Mucosa of rectum (tissue), 2 donors: ENCODE measurements around the gene CNPY3.
"Not testable (repeated sequence)": the region's sequence is repeated elsewhere in the genome, so short reads cannot be mapped to it uniquely, and the experiment has no call there.

Source experiments
- H3K27ac ChIP-seq, 2 donors: one replicate each; pipeline ENCODE4 v1.7.0; 2013; ENCODE audit warnings: inconsistent platforms in 2 of 2, low read depth in 2 of 2, low read length in 2 of 2
- H3K27me3 ChIP-seq, 2 donors: one replicate each; pipeline ENCODE4 v1.7.0; 2013; ENCODE audit warnings: low read length in 2 of 2; ENCODE audit not compliant: control insufficient read depth in 2 of 2, insufficient read depth in 2 of 2
- H3K36me3 ChIP-seq, 2 donors: one replicate each; pipeline ENCODE4 v1.7.0; 2013; ENCODE audit warnings: low read length in 2 of 2; ENCODE audit not compliant: control insufficient read depth in 2 of 2, insufficient read depth in 2 of 2
- H3K4me1 ChIP-seq, 2 donors: one replicate each; pipeline ENCODE4 v1.7.0; 2013; ENCODE audit warnings: low read length in 2 of 2, mild to moderate bottlenecking in 1 of 2; ENCODE audit not compliant: control insufficient read depth in 2 of 2, insufficient read depth in 2 of 2
- H3K4me3 ChIP-seq, 2 donors: one replicate each; pipeline ENCODE4 v1.7.0; 2013; ENCODE audit warnings: low read length in 2 of 2
- H3K9ac ChIP-seq, 2 donors: one replicate each; pipeline ENCODE4 v1.7.0; 2013; ENCODE audit warnings: low read length in 2 of 2, low read depth in 1 of 2, mild to moderate bottlenecking in 1 of 2
- H3K9me3 ChIP-seq, 2 donors: one replicate each; pipeline ENCODE4 v1.7.0; 2013; ENCODE audit warnings: low read length in 2 of 2; ENCODE audit not compliant: control insufficient read depth in 2 of 2
- donor health status: healthy.
- donor health status: Normal muscosa, but diverticular disease.

Gene CNPY3

GRCh38 chr6:42928986-42929820, at the start of gene CNPY3:
Gene CNPY3, plus strand, starts transcription at chr6:42929480. Its CDS starts 91 bp downstream, at chr6:42929571.
- peak within 1 kb of the TSS; percentile 86 to 92 for H3K27ac ChIP-seq
- no peaks in the 10 kb centered on the region for H3K9me3 ChIP-seq
- peaks cover 1% of the 10 kb centered on the region in 2 donors for H3K36me3 ChIP-seq
- H3K4me3 ChIP-seq: peak within 1 kb of the TSS; percentile 75 to 81
- peaks cover 13 to 18% of the 10 kb centered on the region in 2 donors for H3K4me1 ChIP-seq
- no peaks in the 10 kb centered on the region for H3K27me3 ChIP-seq
- peak within 1 kb of the TSS; percentile 73 to 80 for H3K9ac ChIP-seq

GRCh38 chr6:42880240-42880817, 49.0 kb upstream of the CNPY3 start:
- H3K9me3 ChIP-seq, H3K27me3 ChIP-seq, H3K4me1 ChIP-seq: not testable (repeated sequence)
- Histone ChIP-seq H3K4me3 (peak overlapping the region; percentile 84 to 100), H3K36me3 (peaks cover 23 to 28% of the 10 kb centered on the region in 2 donors), H3K27ac (peak overlapping the region; percentile 82 to 92), H3K9ac (peak overlapping the region; percentile 78 to 99)

GRCh38 chr6:42880871-42881270, 48.4 kb upstream of the CNPY3 start:
- Histone ChIP-seq H3K4me3 (peak overlapping the region; percentile 84 to 100), H3K9ac (peak overlapping the region; percentile 18 to 78), H3K36me3 (peaks cover 28 to 34% of the 10 kb centered on the region in 2 donors)
- H3K27me3 ChIP-seq, H3K9me3 ChIP-seq, H3K27ac ChIP-seq, H3K4me1 ChIP-seq: not testable (repeated sequence)

- Histone ChIP-seq H3K36me3 (peaks cover 30 to 41% of the 10 kb centered on the region in 2 donors), H3K9ac (no peak overlapping the region), H3K9me3 (no peaks in the 10 kb centered on the region), H3K4me3 (no peak overlapping the region), H3K4me1 (peaks cover 0 to 8% of the 10 kb centered on the region in 2 donors), H3K27me3 (no peaks in the 10 kb centered on the region), H3K27ac (no peak overlapping the region)
These were observed 43.6 kb upstream of the CNPY3 start for GRCh38 chr6:42885702-42886101.

GRCh38 chr6:42888201-42888600, 41.1 kb upstream of the CNPY3 start:
- H3K4me3 ChIP-seq, H3K27ac ChIP-seq, H3K27me3 ChIP-seq, H3K9me3 ChIP-seq, H3K4me1 ChIP-seq, H3K9ac ChIP-seq: not testable (repeated sequence)
- H3K36me3 ChIP-seq: peaks cover 26 to 33% of the 10 kb centered on the region in 2 donors

- Histone ChIP-seq H3K4me1 (peaks cover 3 to 6% of the 10 kb centered on the region in 2 donors), H3K27ac (peak overlapping the region; percentile 90 to 93), H3K27me3 (no peaks in the 10 kb centered on the region), H3K9me3 (no peaks in the 10 kb centered on the region), H3K4me3 (peak overlapping the region; percentile 90 to 98), H3K36me3 (peaks cover 9 to 17% of the 10 kb centered on the region in 2 donors), H3K9ac (peak overlapping the region; percentile 96 to 97)
These were observed 39.5 kb upstream of the CNPY3 start for GRCh38 chr6:42889815-42890214.

- H3K36me3 ChIP-seq: peaks cover 4 to 10% of the 10 kb centered on the region in 2 donors
- peak overlapping the region; percentile 96 to 97 for H3K9ac ChIP-seq
- no peaks in the 10 kb centered on the region for H3K9me3 ChIP-seq
- no peaks in the 10 kb centered on the region for H3K27me3 ChIP-seq
- H3K27ac ChIP-seq: peak overlapping the region; percentile 90 to 93
- peaks cover 3 to 6% of the 10 kb centered on the region in 2 donors for H3K4me1 ChIP-seq
- H3K4me3 ChIP-seq: peak overlapping the region; percentile 90 to 98
These were observed 38.7 kb upstream of the CNPY3 start for GRCh38 chr6:42890311-42891198.

- H3K9ac ChIP-seq: peak overlapping the region; percentile 96 to 97
- H3K27me3 ChIP-seq: no peaks in the 10 kb centered on the region
- H3K9me3 ChIP-seq: no peaks in the 10 kb centered on the region
- H3K4me1 ChIP-seq: peaks cover 3 to 6% of the 10 kb centered on the region in 2 donors
- H3K36me3 ChIP-seq: peaks cover 0 to 4% of the 10 kb centered on the region in 2 donors
- peak overlapping the region; percentile 42 to 93 for H3K27ac ChIP-seq
- H3K4me3 ChIP-seq: peak overlapping the region; percentile 90 to 98
These were observed 38.0 kb upstream of the CNPY3 start for GRCh38 chr6:42891199-42891722.

- H3K36me3 ChIP-seq, H3K27me3 ChIP-seq, H3K4me1 ChIP-seq, H3K9me3 ChIP-seq, H3K4me3 ChIP-seq: not testable (repeated sequence)
- peak overlapping the region in 1 of 2 donors; percentile 32 for H3K27ac ChIP-seq
- peak overlapping the region in 1 of 2 donors; percentile 41 for H3K9ac ChIP-seq
These were observed 35.0 kb upstream of the CNPY3 start for GRCh38 chr6:42894041-42894828.
